PC-9 (cell line): Measurements from ENCODE around the gene DPF1. TPM values are rescaled to one million over a fixed set of nuclear protein-coding genes. Genes with fewer than 3 reads are reported as not detected.

Experiments used
- BruUV-seq: library from RNA; stranded (reverse); fragments of 400-500 nt; replicated peaks from 2 replicates; lab custom pipeline; 2021; lab: Mats Ljungman, UMichigan
- CTCF ChIA-PET: fragments of 300-600 bp; sonication (Branson Sonifier 250); formaldehyde crosslinking; loops from one replicate; lab custom pipeline; 2022; ENCODE audit warnings: antibody characterized with exemption; lab: Charles Lee
- POLR2A ChIA-PET: fragments of 300-600 bp; sonication (Branson Sonifier 250); formaldehyde crosslinking; loops from one replicate; lab custom pipeline; 2022; ENCODE audit warnings: antibody characterized with exemption; ENCODE audit not compliant: unreplicated experiment; lab: Charles Lee
- DNase-seq, 2 experiments: peaks; one replicate each; pipeline versions ENCODE4 v3.0.0 to v3.0.0-alpha.2; 2015 to 2022; ENCODE audit warnings: mixed read lengths in 1 of 2
- H2AFZ ChIP-seq: fragments of 200-600 bp; sonication (generic); 2 replicates; pipeline ENCODE4 v1.8.1; 2017; ENCODE audit warnings: antibody characterized with exemption
- H3F3A ChIP-seq: fragments of 200-600 bp; sonication (generic); 2 replicates; pipeline ENCODE4 v1.8.1; 2017; ENCODE audit warnings: antibody characterized with exemption, mild to moderate bottlenecking, low read depth; ENCODE audit not compliant: insufficient read depth
- H3K27ac ChIP-seq: fragments of 200-600 bp; sonication (generic); 2 replicates; pipeline ENCODE4 v1.6.1; 2016; ENCODE audit warnings: mixed run types
- H3K27me3 ChIP-seq: fragments of 200-600 bp; sonication (generic); 2 replicates; pipeline ENCODE4 v1.6.1; 2016; ENCODE audit warnings: low read depth, mixed run types; ENCODE audit not compliant: insufficient read depth
- H3K36me3 ChIP-seq: fragments of 200-600 bp; sonication (generic); 2 replicates; pipeline ENCODE4 v1.6.1; 2016; ENCODE audit warnings: low read depth, mixed run types
- H3K4me1 ChIP-seq: fragments of 200-600 bp; sonication (generic); replicated peaks from 2 replicates; pipeline ENCODE4 v1.6.1; 2016; ENCODE audit warnings: mixed run types; ENCODE audit not compliant: insufficient read depth
- H3K4me2 ChIP-seq: fragments of 200-600 bp; sonication (generic); 2 replicates; pipeline ENCODE4 v1.6.1; 2017; ENCODE audit warnings: mixed run types
- H3K4me3 ChIP-seq: fragments of 200-600 bp; sonication (generic); 2 replicates; pipeline ENCODE4 v1.6.1; 2016; ENCODE audit warnings: mixed run types
- H3K79me2 ChIP-seq: fragments of 200-600 bp; sonication (generic); 2 replicates; pipeline ENCODE4 v1.6.1; 2017; ENCODE audit warnings: low read depth, mixed run types
- H3K9me2 ChIP-seq: fragments of 200-600 bp; sonication (generic); 2 replicates; pipeline ENCODE4 v1.8.1; 2017; ENCODE audit warnings: mild to moderate bottlenecking; ENCODE audit not compliant: insufficient read depth
- H3K9me3 ChIP-seq: fragments of 200-600 bp; sonication (generic); 2 replicates; pipeline ENCODE4 v1.8.1; 2016; ENCODE audit warnings: low read depth; ENCODE audit not compliant: insufficient read depth
- H4K20me1 ChIP-seq: fragments of 200-600 bp; sonication (generic); 2 replicates; pipeline ENCODE4 v1.8.1; 2017; ENCODE audit not compliant: insufficient read depth
- EZH2 ChIP-seq: fragments of 200-600 bp; sonication (generic); IDR thresholded peaks from 2 replicates; pipeline ENCODE4 v1.8.0; 2017; ENCODE audit warnings: antibody characterized with exemption, low read depth
- intact Hi-C: fragments of 100-400 bp; cut with micrococcal nuclease; formaldehyde crosslinking; loops from one replicate; pipeline ENCODE4 v1.10.0; 2022; ENCODE audit not compliant: unreplicated experiment
- total RNA-seq: library from RNA; stranded (reverse); gene quantifications from 2 replicates; pipeline ENCODE4 v1.2.3, GENCODE V29; 2021
- TF ChIP-seq, protein P1 (sequence below): fragments of 200-600 bp; sonication (generic); conservative IDR thresholded peaks from 2 replicates; pipeline ENCODE4 v1.6.1; 2017; ENCODE audit warnings: mixed run types, antibody characterized with exemption, mild to moderate bottlenecking, moderate library complexity

DPF1 gene
- total RNA-seq, 1 experiment from 2014 or later = 0.81 TPM

DNA sequence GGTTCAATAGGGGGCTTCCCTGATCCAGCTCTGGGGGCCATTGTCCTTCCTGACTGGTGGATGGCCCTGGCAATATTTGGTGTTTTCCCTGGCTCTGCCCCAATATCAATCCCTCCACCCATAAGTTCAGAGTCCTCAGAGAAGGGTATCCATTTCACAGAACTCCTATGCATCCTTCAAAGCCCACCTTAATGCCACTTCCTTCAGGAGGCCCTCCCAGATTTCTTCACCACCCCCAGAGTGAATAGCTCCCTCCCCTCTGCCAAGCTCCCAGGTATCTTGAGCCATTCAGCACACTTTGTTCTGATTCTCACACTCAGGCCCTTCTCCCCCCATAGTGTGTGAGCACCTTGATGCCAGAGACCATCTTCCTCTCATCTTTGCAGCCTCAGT lies 26.4 kb upstream of the DPF1 start:
- Histone ChIP-seq H3K9me2 (no peaks in the 10 kb centered on the region), H3K27me3 (no peaks in the 10 kb centered on the region), H3K4me2 (0 out of 2 replicates have a peak overlapping the region, but pooled peaks have one; percentile 19), H3K27ac (no peak overlapping the region), H3K4me1 (peaks cover 9% of the 10 kb centered on the region), H3K36me3 (no peaks in the 10 kb centered on the region), H2AFZ (no peak overlapping the region), H3K9me3 (no peaks in the 10 kb centered on the region), H4K20me1 (no peaks in the 10 kb centered on the region), H3F3A (peaks cover 15% of the 10 kb centered on the region; the same call in 1 of the 2 replicates), H3K4me3 (no peak overlapping the region), H3K79me2 (no peaks in the 10 kb centered on the region)
- no peak for DNase-seq
- intact Hi-C loops = no loop called here
- ChIA-PET CTCF (no interaction called here), POLR2A (no interaction called here)
- TF ChIP-seq, protein P1, sequence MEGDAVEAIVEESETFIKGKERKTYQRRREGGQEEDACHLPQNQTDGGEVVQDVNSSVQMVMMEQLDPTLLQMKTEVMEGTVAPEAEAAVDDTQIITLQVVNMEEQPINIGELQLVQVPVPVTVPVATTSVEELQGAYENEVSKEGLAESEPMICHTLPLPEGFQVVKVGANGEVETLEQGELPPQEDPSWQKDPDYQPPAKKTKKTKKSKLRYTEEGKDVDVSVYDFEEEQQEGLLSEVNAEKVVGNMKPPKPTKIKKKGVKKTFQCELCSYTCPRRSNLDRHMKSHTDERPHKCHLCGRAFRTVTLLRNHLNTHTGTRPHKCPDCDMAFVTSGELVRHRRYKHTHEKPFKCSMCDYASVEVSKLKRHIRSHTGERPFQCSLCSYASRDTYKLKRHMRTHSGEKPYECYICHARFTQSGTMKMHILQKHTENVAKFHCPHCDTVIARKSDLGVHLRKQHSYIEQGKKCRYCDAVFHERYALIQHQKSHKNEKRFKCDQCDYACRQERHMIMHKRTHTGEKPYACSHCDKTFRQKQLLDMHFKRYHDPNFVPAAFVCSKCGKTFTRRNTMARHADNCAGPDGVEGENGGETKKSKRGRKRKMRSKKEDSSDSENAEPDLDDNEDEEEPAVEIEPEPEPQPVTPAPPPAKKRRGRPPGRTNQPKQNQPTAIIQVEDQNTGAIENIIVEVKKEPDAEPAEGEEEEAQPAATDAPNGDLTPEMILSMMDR = no peak
- TF ChIP-seq EZH2 = no peak
- no TSS peak for BruUV-seq

DNA sequence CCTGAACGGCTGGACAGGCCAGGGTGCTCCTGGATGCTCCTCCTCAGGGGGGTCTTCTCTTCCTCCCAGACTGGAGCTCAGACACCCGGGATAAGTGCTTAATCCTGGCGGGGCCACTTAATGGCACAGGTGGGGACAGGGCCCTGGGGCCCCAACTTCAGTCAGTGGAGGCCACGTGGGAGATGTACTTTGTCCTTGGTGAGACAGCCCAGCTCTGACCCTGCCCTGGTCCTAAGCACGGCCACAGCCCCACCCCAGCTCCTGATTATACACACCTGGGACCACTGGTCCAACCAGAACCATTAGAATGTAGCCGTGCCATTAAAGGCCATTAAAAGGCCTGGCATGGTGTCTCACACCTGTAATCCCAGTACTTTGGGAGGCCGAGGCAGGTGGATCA lies 24.4 kb upstream of the DPF1 start:
- CTCF ChIA-PET = interaction anchor here (0.6 kb wide), 1 partner anchor 127 kb away, joined by 4 read pairs; no protein-coding TSS in a partner anchor
- no peak for DNase-seq
- Histone ChIP-seq H3K27ac (no peak overlapping the region), H3K36me3 (no peaks in the 10 kb centered on the region), H3K4me2 (no peak overlapping the region), H4K20me1 (no peaks in the 10 kb centered on the region), H3K4me1 (peaks cover 9% of the 10 kb centered on the region), H2AFZ (no peak overlapping the region), H3K9me3 (no peaks in the 10 kb centered on the region), H3F3A (peaks cover 17% of the 10 kb centered on the region; the same call in 1 of the 2 replicates), H3K9me2 (no peaks in the 10 kb centered on the region), H3K79me2 (no peaks in the 10 kb centered on the region), H3K4me3 (no peak overlapping the region), H3K27me3 (no peaks in the 10 kb centered on the region)
- TF ChIP-seq, protein P1 = no peak
- no TSS peak for BruUV-seq
- POLR2A ChIA-PET = interaction anchor here (0.6 kb wide), 1 partner anchor 69 kb away, joined by 5 read pairs; no protein-coding TSS in a partner anchor
- intact Hi-C loops = no loop called here

DNA sequence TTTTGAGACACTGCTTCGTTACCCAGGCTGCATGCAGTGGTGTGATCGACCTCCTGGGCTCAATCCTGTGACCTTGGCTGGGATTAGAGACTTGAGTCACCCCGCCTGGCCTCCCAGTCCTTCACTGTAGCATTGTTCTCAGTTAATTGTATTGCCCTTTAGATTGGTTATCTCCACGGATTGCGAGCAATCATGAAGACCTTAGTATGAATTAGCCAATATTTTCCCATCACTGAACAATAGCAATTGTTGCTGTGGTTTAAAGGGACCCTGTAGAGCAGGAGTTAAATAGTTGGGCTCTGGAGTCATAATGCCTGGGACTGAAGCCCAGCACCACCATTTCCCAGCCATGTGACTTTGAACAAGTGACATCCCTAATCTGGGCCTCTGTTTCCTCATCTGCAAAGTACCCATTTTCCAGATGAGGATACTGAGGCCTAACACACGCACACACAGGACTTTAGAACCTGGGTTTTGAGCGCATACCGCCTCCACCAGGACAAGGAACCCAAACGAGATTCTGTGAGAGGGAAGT lies 23.8 kb upstream of the DPF1 start:
- Histone ChIP-seq H3K4me1 (peaks cover 9% of the 10 kb centered on the region), H3K9me3 (no peaks in the 10 kb centered on the region), H2AFZ (no peak overlapping the region), H3K36me3 (no peaks in the 10 kb centered on the region), H3F3A (peaks cover 17% of the 10 kb centered on the region; the same call in 1 of the 2 replicates), H3K27me3 (no peaks in the 10 kb centered on the region), H4K20me1 (no peaks in the 10 kb centered on the region), H3K4me3 (no peak overlapping the region), H3K9me2 (no peaks in the 10 kb centered on the region), H3K27ac (no peak overlapping the region), H3K4me2 (no peak overlapping the region), H3K79me2 (no peaks in the 10 kb centered on the region)
- TF ChIP-seq, protein P1 = no peak
- no peak for TF ChIP-seq EZH2
- CTCF ChIA-PET = interaction anchor here (0.7 kb wide), 1 partner anchor 37 kb away, joined by 6 read pairs; no protein-coding TSS in a partner anchor
- POLR2A ChIA-PET = no interaction called here
- no peak for DNase-seq
- intact Hi-C loops = loop anchor here (2.0 kb wide), 1 partner anchor 17 kb away; the partner anchor contains the start of gene SPINT2
- no TSS peak for BruUV-seq
